Right lobe of liver (tissue), 6 donors: ENCODE results near the gene IL17REL. TPM values are rescaled to one million over a fixed set of nuclear protein-coding genes. Genes with fewer than 3 reads are reported as not detected.

Experiments
- ATAC-seq, 4 donors: fragments of 200-7000 bp; cut with Tn5 transposase; one replicate each; pipeline ENCODE4 v1.9.1; 2020; ENCODE audit warnings: mild to moderate bottlenecking in 4 of 4, moderate library complexity in 4 of 4
- DNase-seq, 3 donors: peaks; one replicate each; pipeline ENCODE4 v3.0.0-alpha.2; 2020
- H3K27ac ChIP-seq, 3 donors: fragments of 200-600 bp; one replicate each; pipeline ENCODE4 v1.8.0; 2022
- H3K27me3 ChIP-seq, 2 donors: fragments of 200-600 bp; one replicate each; pipeline ENCODE4 v1.8.0; 2022
- H3K36me3 ChIP-seq, 4 donors: fragments of 200-600 bp; sonication (generic) in 1 of 4; one replicate each; pipeline versions ENCODE4 v1.5.1 to v1.8.0; 2017 to 2022; ENCODE audit warnings: control low read depth in 1 of 4
- H3K4me1 ChIP-seq, 4 donors: fragments of 200-600 bp; sonication (generic) in 1 of 4; one replicate each; pipeline versions ENCODE4 v1.5.1 to v1.8.0; 2017 to 2022; ENCODE audit warnings: control low read depth in 1 of 4
- H3K4me3 ChIP-seq, 3 donors: fragments of 200-600 bp; one replicate each; pipeline ENCODE4 v1.8.0; 2022
- H3K9me3 ChIP-seq, 4 donors: fragments of 200-600 bp; sonication (generic) in 1 of 4; one replicate each; pipeline versions ENCODE4 v1.5.1 to v1.8.0; 2017 to 2022; ENCODE audit warnings: control low read depth in 1 of 4
- POLR2A ChIP-seq: fragments of 450-650 bp; IDR thresholded peaks from one replicate; pipeline ENCODE4 v1.6.1; 2017; ENCODE audit warnings: antibody characterized with exemption, mild to moderate bottlenecking
- WGBS: methylation state at CpG from one replicate; pipeline ENCODE4 v1.1.6; 2018; ENCODE audit warnings: low coverage, low lambda C conversion rate; ENCODE audit not compliant: insufficient coverage; ENCODE audit errors: missing lambda C conversion rate; 5-methylcytosine and 5-hydroxymethylcytosine counted together
- intact Hi-C, 2 donors: fragments of 100-400 bp; cut with DNase I; formaldehyde crosslinking; loops; one replicate each; pipeline versions ENCODE4 v1.11.2 to v1.14.1; 2022
- total RNA-seq, 6 experiments: library from RNA; depleted of rRNA in 2 of 6; stranded (reverse); fragments of >200 nt in 2 of 6; fragmentation: NEBNext Ultra II Directional in 3 of 6; extraction: Animal tissue kit (Norgen Biotek cat#: 25700) in 3 of 6; gene quantifications; one replicate each; pipeline versions ENCODE4 v1.1.0 to v1.2.4, GENCODE V29; 2016 to 2023
- TF ChIP-seq, protein P1 (sequence below), 4 donors: fragments of 200-600 bp in 3 of 4; fragments of 450-650 bp in 1 of 4; IDR thresholded peaks; one replicate each; pipeline versions ENCODE4 v1.5.1 to v1.8.0; 2016 to 2022; ENCODE audit warnings: antibody characterized with exemption in 4 of 4, mild to moderate bottlenecking in 2 of 4
- donor health status: DM: no; HTN: yes; CAD: no.
- donor health status: DM: no; HTN: no; CAD: no.
- donor health status: DM: no; HTN: no; CAD: no.
- donor health status: DM: no; HTN: yes; CAD: no.
- donor health status: DM: no; HTN: yes; CAD: no.

Gene IL17REL
- total RNA-seq, 6 experiments from 2014 or later, result not detected

GRCh38 chr22:50000587-50001387 lies 11.8 kb downstream of the IL17REL start:
- Histone ChIP-seq H3K36me3 (no peaks in the 10 kb centered on the region), H3K27me3 (no peaks in the 10 kb centered on the region), H3K4me1 (no peaks in the 10 kb centered on the region), H3K9me3 (no peaks in the 10 kb centered on the region), H3K27ac (no peak overlapping the region), H3K4me3 (no peak overlapping the region)
- DNase-seq, result peak in 1 of 3 donors; percentile 45
- 94% methylated on average over 9 of the region's 32 CpGs for WGBS
- intact Hi-C loops, result no loop called here
- ATAC-seq, result no peak
- TF ChIP-seq, protein P1, sequence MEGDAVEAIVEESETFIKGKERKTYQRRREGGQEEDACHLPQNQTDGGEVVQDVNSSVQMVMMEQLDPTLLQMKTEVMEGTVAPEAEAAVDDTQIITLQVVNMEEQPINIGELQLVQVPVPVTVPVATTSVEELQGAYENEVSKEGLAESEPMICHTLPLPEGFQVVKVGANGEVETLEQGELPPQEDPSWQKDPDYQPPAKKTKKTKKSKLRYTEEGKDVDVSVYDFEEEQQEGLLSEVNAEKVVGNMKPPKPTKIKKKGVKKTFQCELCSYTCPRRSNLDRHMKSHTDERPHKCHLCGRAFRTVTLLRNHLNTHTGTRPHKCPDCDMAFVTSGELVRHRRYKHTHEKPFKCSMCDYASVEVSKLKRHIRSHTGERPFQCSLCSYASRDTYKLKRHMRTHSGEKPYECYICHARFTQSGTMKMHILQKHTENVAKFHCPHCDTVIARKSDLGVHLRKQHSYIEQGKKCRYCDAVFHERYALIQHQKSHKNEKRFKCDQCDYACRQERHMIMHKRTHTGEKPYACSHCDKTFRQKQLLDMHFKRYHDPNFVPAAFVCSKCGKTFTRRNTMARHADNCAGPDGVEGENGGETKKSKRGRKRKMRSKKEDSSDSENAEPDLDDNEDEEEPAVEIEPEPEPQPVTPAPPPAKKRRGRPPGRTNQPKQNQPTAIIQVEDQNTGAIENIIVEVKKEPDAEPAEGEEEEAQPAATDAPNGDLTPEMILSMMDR (IDR thresholded peaks at IDR 0.05), result no peak
- no peak for TF ChIP-seq POLR2A

GRCh38 chr22:49999946-50000586 lies 12.5 kb downstream of the IL17REL start:
- ATAC-seq, result no peak
- Histone ChIP-seq H3K4me3 (peak overlapping the region in 1 of 3 donors; percentile 9), H3K9me3 (no peaks in the 10 kb centered on the region), H3K27ac (no peak overlapping the region), H3K36me3 (no peaks in the 10 kb centered on the region), H3K27me3 (no peaks in the 10 kb centered on the region), H3K4me1 (no peaks in the 10 kb centered on the region)
- 0% methylated on average over 7 of the region's 41 CpGs for WGBS
- intact Hi-C loops, result loop anchor here in 1 of 2 donors (10.0 kb wide), 1 partner anchor 65 kb away; no protein-coding TSS in a partner anchor
- no peak for DNase-seq
- TF ChIP-seq, protein P1 (IDR thresholded peaks at IDR 0.05), result no peak
- TF ChIP-seq POLR2A, result no peak

GRCh38 chr22:49999063-49999945 lies 13.3 kb downstream of the IL17REL start:
- H3K4me3 ChIP-seq, result peak overlapping the region in 1 of 3 donors; percentile 9
- no peaks in the 10 kb centered on the region for H3K4me1 ChIP-seq
- H3K36me3 ChIP-seq, result no peaks in the 10 kb centered on the region
- intact Hi-C loops, result loop anchor here in 1 of 2 donors (10.0 kb wide), 1 partner anchor 65 kb away; no protein-coding TSS in a partner anchor
- TF ChIP-seq, protein P1 (IDR thresholded peaks at IDR 0.05), result no peak
- no peak for TF ChIP-seq POLR2A
- ATAC-seq (peak; percentile 15 to 67 (median 60)), DNase-seq (peak in 2 of 3 donors; percentile 50 to 55)
- H3K9me3 ChIP-seq, result no peaks in the 10 kb centered on the region
- 11% methylated on average over 11 of the region's 70 CpGs for WGBS
- no peak overlapping the region for H3K27ac ChIP-seq
- H3K27me3 ChIP-seq, result no peaks in the 10 kb centered on the region

DNA sequence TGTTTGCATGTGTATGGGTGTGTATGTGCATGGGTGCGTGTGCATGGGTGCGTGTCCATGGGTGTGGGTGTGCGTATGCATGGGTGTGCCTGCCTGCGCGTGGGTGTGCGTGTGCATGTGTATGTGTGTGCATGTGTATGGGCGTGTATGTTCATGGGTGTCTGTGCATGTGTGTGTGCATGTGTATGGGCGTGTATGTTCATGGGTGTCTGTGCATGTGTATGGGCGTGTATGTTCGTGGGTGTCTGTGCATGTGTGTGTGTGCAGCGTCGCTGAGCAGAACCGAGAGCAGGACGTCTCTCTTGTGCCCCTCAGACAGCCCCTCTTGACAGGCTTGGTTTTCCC lies 13.9 kb downstream of the IL17REL start:
- Histone ChIP-seq H3K36me3 (no peaks in the 10 kb centered on the region), H3K27ac (no peak overlapping the region), H3K27me3 (no peaks in the 10 kb centered on the region), H3K4me1 (no peaks in the 10 kb centered on the region), H3K9me3 (no peaks in the 10 kb centered on the region), H3K4me3 (no peak overlapping the region)
- intact Hi-C loops, result loop anchor here in 1 of 2 donors (10.0 kb wide), 1 partner anchor 64 kb away; no protein-coding TSS in a partner anchor
- no CpG with 5 or more reads among the region's 14 CpGs for whole genome bisulfite sequencing
- no peak for DNase-seq
- ATAC-seq, result no peak
- TF ChIP-seq POLR2A, result no peak
- TF ChIP-seq, protein P1 (IDR thresholded peaks at IDR 0.05), result no peak
